Measurements from ENCODE around the gene ZNF490.
"Not testable (repeated sequence)": the region's sequence is repeated elsewhere in the genome, so short reads cannot be mapped to it uniquely, and the experiment has no call there.

The ZNF490 gene

GRCh38 chr19:12610540-12611360 lies at the start of gene ZNF490, which contains the start of gene ZNF791:
ZNF490 (minus strand) TSS chr19:12610813; CDS start chr19:12610680, 133 bp downstream.
ZNF791 (plus strand) TSS chr19:12610920; CDS start chr19:12611080, 160 bp downstream.
- FAIRE-seq = no peak

DNA sequence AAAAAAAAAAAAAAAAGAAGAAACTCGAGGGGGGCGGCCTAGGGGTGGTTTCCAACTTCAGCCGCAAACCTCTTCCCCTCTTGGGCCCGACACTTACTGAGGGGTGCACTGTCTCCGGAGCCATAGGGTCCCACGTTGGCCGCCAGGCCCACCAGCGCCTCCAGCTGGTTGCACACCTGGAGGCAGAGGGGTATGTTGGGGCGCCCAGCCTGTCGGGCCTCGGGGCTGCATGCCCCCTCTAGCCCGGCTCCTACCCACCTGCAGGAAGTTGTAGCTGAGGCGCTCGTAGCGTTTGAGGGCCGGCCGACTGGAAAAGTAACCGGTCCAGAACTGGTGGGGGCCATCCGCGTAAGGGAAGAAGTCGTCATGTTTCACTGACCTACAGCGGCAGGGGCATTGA lies 47.4 kb upstream of the ZNF490 start:
- FAIRE-seq = no peak

GRCh38 chr19:12656899-12657571 lies 46.4 kb upstream of the ZNF490 start:
- FAIRE-seq = no peak

DNA sequence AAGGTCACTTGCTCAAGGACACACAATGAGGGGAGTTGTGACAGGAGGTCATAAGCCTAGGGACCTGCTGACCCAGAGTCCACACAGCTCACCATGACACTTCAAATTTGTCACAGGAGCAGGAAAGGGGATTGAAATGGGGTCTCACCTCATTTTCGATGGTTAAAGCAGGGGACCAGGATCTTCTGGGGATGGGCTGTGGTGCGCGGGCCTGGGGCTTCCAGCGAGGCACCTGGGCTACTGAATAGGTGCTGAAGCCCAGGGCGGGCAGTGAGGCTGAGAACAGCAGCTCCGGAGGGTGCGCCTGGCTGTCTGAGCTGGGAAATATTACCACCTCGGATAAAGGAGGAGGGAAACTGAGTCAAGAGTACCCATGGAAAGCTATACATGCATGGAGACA lies 44.9 kb upstream of the ZNF490 start:
- FAIRE-seq = no peak

DNA sequence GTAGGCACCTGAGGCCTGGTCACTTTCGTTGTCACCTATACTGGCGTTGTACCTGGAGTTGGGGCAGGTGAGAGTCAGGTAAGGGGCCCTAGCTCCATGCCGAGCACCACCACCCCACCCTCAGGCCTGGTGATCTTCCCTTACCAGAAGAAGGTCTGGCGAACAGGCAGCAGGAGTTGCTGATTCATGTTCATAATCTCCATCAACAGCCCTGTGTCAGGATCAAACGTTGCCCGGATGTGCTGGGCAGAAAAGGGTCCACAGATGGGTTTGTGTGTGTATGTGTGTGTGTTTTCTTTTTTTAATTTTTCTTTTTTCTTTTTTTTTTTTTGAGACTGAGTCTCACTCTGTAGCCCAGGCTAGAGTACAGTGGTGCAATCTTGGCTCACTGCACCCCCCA lies 41.6 kb upstream of the ZNF490 start:
- no peak for FAIRE-seq

DNA sequence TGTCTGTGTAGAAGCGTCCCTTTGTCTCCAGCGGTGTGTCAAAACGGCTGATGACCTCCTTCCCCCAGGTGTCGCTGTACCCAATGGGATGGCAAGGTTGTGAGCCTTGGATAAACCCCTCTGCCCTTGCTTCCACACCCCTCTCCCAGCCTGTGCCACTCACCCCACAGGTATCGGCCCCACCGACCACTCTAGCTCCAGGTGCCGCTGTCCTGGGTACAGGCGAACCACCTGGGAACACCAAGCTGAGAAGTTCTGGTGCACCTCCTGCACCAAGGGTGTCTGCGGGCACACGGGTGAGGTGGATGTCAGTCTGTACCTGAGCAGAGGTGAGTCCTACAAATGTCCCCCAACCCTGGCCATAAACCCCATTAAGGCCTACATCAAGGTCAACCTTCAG lies 39.3 kb upstream of the ZNF490 start:
- no peak for FAIRE-seq

GRCh38 chr19:12648088-12648487 lies 37.5 kb upstream of the ZNF490 start:
- FAIRE-seq = no peak

GRCh38 chr19:12647490-12648071 lies 37.0 kb upstream of the ZNF490 start:
- no peak for FAIRE-seq

DNA sequence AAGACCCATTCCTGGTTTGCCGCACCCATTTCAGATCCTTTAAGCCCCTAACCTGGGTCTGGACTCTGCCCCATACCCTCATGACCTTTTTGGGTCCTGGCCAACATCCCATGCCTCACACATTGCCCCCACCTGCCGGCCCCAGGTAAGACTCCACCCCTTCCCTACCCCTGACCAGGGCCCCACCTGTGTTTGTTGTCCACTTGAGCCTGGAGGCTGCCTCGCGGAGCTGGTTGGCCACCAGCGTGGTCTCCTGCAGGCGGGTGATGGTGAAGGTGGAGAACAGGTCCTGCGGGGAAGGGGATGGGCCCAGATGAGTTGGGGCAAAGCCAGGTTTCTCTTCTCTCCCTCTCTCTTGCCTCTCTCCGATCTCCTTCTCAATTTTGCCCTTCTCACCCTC lies 36.4 kb upstream of the ZNF490 start:
- no peak for FAIRE-seq

- no peak for FAIRE-seq
Measured at GRCh38 chr19:12646551-12646950, 35.9 kb upstream of the ZNF490 start.

GRCh38 chr19:12643716-12644115 lies 33.1 kb upstream of the ZNF490 start:
- not testable (repeated sequence) for FAIRE-seq

DNA sequence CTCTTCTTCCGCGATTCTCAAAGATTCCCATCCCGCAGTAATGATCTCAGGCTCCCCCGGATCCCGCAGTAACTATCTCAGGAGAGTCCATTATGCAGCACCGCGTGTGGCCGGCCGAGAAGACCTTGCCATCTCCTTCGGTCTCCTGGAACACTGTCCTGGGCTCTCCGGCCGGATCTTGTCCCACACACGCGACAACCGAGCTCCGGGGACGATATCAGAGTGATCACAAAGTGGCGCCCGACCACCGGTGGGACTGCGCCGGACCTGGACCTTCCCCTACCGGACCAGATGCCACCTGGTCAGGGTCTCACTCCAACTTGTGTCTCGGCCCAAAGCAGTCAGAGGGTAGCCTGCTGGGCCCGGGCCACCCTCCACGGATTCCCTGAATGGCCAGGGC lies 31.9 kb upstream of the ZNF490 start:
- FAIRE-seq = no peak

DNA sequence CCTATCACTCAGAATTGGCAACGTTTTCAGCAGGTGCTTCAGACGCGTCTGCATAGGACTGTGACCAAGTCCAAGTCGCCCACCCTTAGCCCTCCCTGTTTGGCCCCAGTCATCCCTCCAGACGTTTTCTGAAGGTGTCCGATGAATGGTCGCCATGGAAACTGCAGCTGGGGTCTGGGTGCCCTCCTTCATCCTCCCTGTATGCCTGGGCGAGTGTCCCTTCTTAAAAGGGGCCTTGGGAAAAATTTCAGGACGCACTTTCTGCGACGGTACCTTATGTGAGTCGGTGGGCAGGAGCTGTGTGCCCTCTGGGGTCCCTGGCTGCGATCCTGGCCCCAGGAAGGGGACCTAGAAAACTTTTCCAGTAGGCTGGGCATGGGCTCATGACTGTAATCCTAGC lies 30.8 kb upstream of the ZNF490 start:
- FAIRE-seq = no peak

- FAIRE-seq = no peak
Measured at GRCh38 chr19:12639901-12640613, 29.4 kb upstream of the ZNF490 start.

DNA sequence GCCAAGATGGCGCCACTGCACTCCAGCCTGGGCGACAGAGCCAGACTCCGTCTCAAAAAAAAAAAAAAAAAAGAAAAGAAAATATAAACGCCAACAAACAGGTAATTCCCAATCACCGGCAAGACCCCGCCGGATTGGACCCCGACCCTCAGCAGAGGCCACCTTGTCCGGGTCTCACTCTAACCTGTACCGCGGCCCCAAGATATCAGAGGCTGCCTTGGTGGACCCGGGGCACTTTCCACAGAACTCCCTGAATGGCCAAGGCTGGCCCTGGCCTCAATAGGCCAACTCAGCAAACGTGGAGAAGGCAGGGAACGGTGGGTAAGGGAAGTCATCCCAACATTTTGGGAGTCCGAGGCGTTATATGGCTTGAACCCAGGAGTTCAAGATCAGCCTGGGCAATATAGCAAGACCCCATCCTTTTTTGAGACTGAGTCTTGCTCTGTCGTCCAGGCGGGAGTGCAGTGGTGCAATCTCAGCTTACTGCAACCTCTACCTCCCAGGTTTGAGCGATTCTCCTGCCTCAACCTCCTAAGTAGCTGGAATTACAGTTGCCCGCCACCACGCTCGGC lies 28.1 kb upstream of the ZNF490 start:
- FAIRE-seq = no peak

DNA sequence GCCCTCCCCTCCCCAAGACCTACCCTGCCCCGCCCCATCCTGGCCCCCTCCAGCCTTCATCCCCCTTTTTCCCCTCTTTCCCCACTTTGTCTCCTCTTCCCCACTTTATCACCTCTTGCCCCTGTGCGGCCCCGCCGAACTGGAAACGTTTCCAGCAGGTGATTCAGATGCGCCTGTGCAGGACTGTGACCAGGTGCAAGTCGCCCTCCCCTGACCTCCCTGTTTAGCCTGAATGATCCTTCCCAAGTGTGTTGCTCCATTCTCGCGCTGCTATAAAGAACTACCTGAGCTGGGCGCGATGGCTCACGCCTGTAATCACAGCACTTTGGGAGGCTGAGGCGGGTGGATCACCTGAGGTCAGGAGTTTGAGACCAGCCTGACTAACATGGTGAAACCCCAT lies 26.0 kb upstream of the ZNF490 start:
- FAIRE-seq = no peak

GRCh38 chr19:12629215-12629614 lies 18.6 kb upstream of the ZNF490 start:
- FAIRE-seq = no peak

DNA sequence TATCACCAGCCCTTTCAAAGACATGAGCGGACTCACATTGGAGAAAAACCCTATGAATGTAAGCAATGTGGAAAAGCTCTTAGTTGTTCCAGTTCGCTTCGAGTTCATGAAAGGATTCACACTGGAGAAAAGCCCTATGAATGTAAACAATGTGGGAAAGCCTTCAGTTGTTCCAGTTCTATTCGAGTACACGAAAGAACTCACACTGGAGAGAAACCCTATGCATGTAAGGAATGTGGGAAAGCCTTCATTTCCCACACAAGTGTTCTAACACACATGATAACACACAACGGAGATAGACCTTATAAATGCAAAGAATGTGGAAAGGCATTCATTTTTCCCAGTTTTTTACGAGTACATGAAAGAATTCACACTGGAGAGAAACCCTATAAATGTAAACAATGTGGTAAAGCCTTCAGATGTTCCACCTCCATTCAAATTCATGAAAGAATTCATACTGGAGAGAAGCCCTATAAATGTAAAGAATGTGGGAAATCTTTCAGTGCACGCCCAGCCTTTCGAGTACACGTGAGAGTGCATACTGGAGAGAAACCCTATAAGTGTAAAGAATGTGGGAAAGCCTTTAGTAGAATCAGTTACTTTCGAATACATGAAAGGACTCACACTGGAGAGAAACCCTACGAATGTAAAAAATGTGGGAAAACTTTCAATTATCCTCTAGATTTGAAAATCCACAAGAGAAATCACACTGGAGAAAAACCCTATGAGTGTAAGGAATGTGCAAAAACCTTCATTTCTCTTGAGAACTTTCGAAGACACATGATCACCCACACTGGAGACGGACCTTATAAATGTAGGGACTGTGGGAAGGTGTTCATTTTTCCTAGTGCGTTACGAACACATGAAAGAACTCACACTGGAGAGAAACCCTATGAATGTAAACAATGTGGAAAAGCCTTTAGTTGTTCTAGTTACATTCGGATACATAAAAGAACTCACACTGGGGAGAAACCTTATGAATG lies 17.7 kb upstream of the ZNF490 start:
- FAIRE-seq = no peak

GRCh38 chr19:12626958-12627357 lies 16.3 kb upstream of the ZNF490 start:
- FAIRE-seq = no peak

DNA sequence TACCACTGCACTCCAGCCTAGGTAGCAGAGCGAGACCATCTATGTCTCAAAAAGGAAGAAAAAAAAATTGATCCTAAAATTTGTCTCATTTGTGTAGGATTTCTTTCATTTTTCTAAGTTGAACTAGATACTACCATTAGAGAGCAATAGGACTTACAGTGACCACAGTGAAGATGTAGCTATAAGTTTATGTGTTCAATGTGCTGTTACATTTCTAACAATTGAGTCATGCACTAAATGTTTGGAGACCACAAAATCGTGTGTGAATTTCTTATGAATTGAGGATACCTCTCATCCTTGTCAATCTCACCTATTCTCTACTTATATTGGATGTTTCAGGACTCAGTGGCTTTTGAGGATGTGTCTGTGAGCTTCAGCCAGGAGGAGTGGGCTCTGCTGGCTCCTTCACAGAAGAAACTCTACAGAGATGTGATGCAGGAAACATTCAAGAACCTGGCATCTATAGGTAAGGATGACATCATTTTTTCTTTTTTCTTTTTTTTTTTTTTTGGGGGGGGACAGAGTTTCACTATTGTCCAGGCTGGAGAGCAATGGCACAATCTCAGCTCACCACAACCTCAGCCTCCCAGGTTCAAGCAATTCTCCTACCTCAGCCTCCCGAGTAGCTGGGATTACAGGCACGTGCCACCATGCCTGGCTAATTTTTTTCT lies 12.9 kb upstream of the ZNF490 start:
- no peak for FAIRE-seq

Measured in colon (tissue), 2 donors.